ENCODE measurements around the gene TFF1. TPM values are rescaled to one million over a fixed set of nuclear protein-coding genes. Genes with fewer than 3 reads are reported as not detected.

TFF1 gene
- total RNA-seq (2022) (not detected in 2 replicates), Bru-seq, nascent RNA (not detected), BruChase-seq, experiment 1, labeled RNA remaining after a 6-hour chase (not detected), BruChase-seq, experiment 2, labeled RNA remaining after a 2-hour chase (not detected)
- long read RNA-seq: 0 reads

DNA sequence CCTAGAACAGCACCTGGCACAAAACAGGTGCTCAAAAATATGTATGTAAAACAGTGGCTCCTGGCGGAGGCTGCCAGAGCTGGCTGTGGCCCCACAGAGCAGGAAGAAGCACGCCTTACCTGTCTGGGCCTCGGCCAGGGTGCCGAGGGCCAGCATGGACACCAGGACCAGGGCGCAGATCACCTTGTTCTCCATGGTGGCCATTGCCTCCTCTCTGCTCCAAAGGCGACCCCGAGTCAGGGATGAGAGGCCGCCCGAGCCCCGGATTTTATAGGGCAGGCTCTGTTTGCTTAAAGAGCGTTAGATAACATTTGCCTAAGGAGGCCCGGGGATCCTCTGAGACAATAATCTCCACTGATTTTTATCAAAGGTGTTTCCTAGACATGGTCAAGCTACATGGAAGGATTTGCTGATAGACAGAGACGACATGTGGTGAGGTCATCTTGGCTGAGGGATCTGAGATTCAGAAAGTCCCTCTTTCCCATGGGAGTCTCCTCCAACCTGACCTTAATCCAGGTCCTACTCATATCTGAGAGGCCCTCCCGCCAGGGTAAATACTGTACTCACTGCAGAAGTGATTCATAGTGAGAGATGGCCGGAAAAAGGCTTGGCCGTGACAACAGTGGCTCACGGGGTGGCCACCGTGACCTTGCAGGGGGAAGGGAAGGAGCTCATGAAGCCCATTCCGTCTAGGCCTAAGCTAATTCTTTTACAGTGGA lies at the start of gene TFF1:
TFF1 (minus strand) TSS at position 244 of the 719 bp plus-strand sequence; CDS start at position 204, 40 bp downstream.
- intact Hi-C loops (cut with micrococcal nuclease): no loop called here
- no peak within 1 kb of the TSS for H3K27ac Mint-ChIP-seq (ENCODE audit: low read depth, unreplicated experiment)
- no peaks in the 10 kb centered on the region for H3K36me3 Mint-ChIP-seq (ENCODE audit: insufficient read depth, unreplicated experiment)
- ChIA-PET CTCF (no interaction called here), POLR2A (no interaction called here)
- no peaks in the 10 kb centered on the region for H3K9me3 Mint-ChIP-seq (ENCODE audit: unreplicated experiment)
- no peak within 1 kb of the TSS for H3K4me3 Mint-ChIP-seq (ENCODE audit: unreplicated experiment)
- no TSS peak for BruUV-seq (replicated peaks)
- peak; percentile 25 for DNase-seq (ENCODE audit: unreplicated experiment)
- TF ChIP-seq, protein P1, sequence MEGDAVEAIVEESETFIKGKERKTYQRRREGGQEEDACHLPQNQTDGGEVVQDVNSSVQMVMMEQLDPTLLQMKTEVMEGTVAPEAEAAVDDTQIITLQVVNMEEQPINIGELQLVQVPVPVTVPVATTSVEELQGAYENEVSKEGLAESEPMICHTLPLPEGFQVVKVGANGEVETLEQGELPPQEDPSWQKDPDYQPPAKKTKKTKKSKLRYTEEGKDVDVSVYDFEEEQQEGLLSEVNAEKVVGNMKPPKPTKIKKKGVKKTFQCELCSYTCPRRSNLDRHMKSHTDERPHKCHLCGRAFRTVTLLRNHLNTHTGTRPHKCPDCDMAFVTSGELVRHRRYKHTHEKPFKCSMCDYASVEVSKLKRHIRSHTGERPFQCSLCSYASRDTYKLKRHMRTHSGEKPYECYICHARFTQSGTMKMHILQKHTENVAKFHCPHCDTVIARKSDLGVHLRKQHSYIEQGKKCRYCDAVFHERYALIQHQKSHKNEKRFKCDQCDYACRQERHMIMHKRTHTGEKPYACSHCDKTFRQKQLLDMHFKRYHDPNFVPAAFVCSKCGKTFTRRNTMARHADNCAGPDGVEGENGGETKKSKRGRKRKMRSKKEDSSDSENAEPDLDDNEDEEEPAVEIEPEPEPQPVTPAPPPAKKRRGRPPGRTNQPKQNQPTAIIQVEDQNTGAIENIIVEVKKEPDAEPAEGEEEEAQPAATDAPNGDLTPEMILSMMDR (IDR thresholded peaks at IDR 0.05; ENCODE audit: unreplicated experiment): no peak
- H3K4me1 Mint-ChIP-seq (ENCODE audit: insufficient read depth, unreplicated experiment): no peaks in the 10 kb centered on the region
- H3K27me3 Mint-ChIP-seq (ENCODE audit: insufficient read depth, unreplicated experiment): peaks cover 32% of the 10 kb centered on the region

DNA sequence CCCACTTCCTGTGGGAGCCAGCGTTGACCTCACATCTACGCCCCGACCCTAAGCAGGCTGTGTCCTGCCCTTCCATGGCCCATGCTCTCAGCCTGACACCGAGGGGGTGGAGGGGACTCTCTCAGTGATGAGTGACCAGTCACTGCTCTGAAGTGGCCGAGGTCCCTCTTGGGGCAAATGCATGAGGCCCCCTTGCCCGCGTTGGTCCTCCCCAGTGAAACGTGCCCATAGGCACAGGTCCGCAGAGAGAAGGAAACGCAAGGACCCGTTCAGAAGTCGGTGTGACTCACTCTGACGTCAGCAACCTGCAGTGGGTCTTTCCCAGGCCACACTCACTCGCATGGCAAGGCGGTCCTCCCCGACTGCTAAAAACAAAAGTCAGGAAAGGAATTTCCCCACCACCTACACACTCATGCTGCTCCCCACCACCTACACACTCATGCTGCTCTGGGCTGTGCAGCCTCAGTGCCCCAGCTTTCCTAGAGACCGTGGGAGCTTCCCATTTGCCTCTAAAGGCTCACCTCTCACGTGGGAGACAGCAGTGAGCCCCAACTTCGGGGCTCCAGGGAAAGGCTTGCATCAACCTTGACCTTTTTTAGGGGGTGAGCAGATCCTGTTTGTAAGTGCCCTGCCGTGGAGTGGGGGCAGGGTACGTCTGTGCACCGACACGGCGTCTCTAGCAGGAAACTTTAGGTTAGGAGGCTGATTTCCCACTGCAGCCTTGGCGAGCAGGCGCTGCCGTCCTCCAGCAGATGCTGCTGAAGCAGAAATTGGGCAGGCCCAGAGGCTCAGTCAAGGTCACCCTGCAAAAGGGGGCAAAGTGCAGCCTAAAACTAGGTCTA lies 48.8 kb upstream of the TFF1 start:
- Mint-ChIP-seq H3K9me3 (ENCODE audit: unreplicated experiment) (no peaks in the 10 kb centered on the region), H3K27me3 (ENCODE audit: insufficient read depth, unreplicated experiment) (peaks cover 14% of the 10 kb centered on the region), H3K4me3 (ENCODE audit: unreplicated experiment) (no peak overlapping the region), H3K36me3 (ENCODE audit: insufficient read depth, unreplicated experiment) (no peaks in the 10 kb centered on the region), H3K4me1 (ENCODE audit: insufficient read depth, unreplicated experiment) (peaks cover 5% of the 10 kb centered on the region), H3K27ac (ENCODE audit: low read depth, unreplicated experiment) (no peak overlapping the region)
- TF ChIP-seq, protein P1 (IDR thresholded peaks at IDR 0.05; ENCODE audit: unreplicated experiment): no peak
- intact Hi-C loops (cut with micrococcal nuclease): no loop called here
- no TSS peak for BruUV-seq (replicated peaks)
- ChIA-PET CTCF (no interaction called here), POLR2A (no interaction called here)
- peak; percentile 92 for DNase-seq (ENCODE audit: unreplicated experiment)

DNA sequence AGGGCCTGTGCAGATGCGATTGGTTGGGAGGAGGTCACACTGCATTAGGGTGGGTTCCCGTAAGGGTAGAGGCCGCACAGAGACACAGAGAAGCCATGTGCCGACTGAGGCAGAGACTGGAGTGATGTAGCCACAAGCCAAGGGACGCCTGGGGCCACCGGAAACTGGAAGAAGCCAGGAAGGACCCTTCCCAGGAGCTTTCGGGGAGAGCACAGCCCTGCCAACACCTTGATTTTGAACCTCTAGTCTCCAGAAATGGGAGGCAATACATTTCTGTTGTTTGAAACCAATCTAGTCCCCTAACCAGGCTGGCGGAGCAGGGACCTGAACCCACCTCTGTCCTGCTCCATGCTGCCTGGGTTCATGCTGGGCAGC lies 48.2 kb upstream of the TFF1 start:
- DNase-seq (ENCODE audit: unreplicated experiment): no peak
- no peak overlapping the region for H3K27ac Mint-ChIP-seq (ENCODE audit: low read depth, unreplicated experiment)
- TF ChIP-seq, protein P1 (IDR thresholded peaks at IDR 0.05; ENCODE audit: unreplicated experiment): no peak
- no peaks in the 10 kb centered on the region for H3K9me3 Mint-ChIP-seq (ENCODE audit: unreplicated experiment)
- POLR2A ChIA-PET: no interaction called here
- no peaks in the 10 kb centered on the region for H3K36me3 Mint-ChIP-seq (ENCODE audit: insufficient read depth, unreplicated experiment)
- H3K4me3 Mint-ChIP-seq (ENCODE audit: unreplicated experiment): no peak overlapping the region
- no TSS peak for BruUV-seq (replicated peaks)
- CTCF ChIA-PET: no interaction called here
- intact Hi-C loops (cut with micrococcal nuclease): no loop called here
- peaks cover 5% of the 10 kb centered on the region for H3K4me1 Mint-ChIP-seq (ENCODE audit: insufficient read depth, unreplicated experiment)
- H3K27me3 Mint-ChIP-seq (ENCODE audit: insufficient read depth, unreplicated experiment): peaks cover 8% of the 10 kb centered on the region

DNA sequence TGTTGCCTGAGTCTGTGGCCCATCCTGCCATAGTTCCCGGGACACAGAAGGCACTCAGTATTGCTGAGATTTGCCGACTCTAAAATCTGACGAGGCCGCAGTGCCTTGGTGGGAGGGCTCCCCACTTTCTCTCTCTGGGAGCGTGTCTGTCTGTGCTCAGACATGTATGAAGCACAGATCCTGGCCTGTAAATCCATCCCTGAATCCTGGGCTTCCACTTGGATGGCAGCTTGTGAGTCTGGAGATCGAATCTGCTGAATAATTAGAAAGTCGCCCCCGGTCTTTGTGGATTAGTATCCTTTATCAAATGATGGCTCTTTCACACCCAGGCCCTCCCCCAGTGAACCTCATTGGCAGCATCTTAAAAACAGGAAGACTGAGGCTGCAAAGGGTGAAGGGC lies 47.7 kb upstream of the TFF1 start:
- no TSS peak for BruUV-seq (replicated peaks)
- no peak overlapping the region for H3K27ac Mint-ChIP-seq (ENCODE audit: low read depth, unreplicated experiment)
- no peak for DNase-seq (ENCODE audit: unreplicated experiment)
- H3K9me3 Mint-ChIP-seq (ENCODE audit: unreplicated experiment): no peaks in the 10 kb centered on the region
- TF ChIP-seq, protein P1 (IDR thresholded peaks at IDR 0.05; ENCODE audit: unreplicated experiment): no peak
- H3K4me3 Mint-ChIP-seq (ENCODE audit: unreplicated experiment): no peak overlapping the region
- intact Hi-C loops (cut with micrococcal nuclease): no loop called here
- H3K4me1 Mint-ChIP-seq (ENCODE audit: insufficient read depth, unreplicated experiment): peaks cover 5% of the 10 kb centered on the region
- H3K27me3 Mint-ChIP-seq (ENCODE audit: insufficient read depth, unreplicated experiment): peaks cover 4% of the 10 kb centered on the region
- ChIA-PET CTCF (no interaction called here), POLR2A (no interaction called here)
- no peaks in the 10 kb centered on the region for H3K36me3 Mint-ChIP-seq (ENCODE audit: insufficient read depth, unreplicated experiment)
